Uterus (tissue), 4 donors: ENCODE data around the gene ADM. TPM values are rescaled to one million over a fixed set of nuclear protein-coding genes. Genes with fewer than 3 reads are reported as not detected.

Experiments
- DNase-seq, 2 donors: peaks; one replicate each; pipeline ENCODE4 v3.0.0-alpha.2; 2019 to 2020
- H3K27ac ChIP-seq, 2 donors: fragments of 200-600 bp; sonication (generic); 1 replicate in 1 of 2; 2 replicates in 1 of 2; pipeline ENCODE4 v1.5.1; 2016 to 2018
- H3K27me3 ChIP-seq, 2 donors: fragments of 200-600 bp; sonication (generic); one replicate each; pipeline ENCODE4 v1.5.1; 2018 to 2019; ENCODE audit warnings: control low read depth in 1 of 2
- H3K36me3 ChIP-seq, 2 donors: fragments of 200-600 bp; sonication (generic); one replicate each; pipeline ENCODE4 v1.5.1; 2019; ENCODE audit warnings: control low read depth in 1 of 2
- H3K4me1 ChIP-seq, 2 donors: fragments of 200-600 bp; sonication (generic); one replicate each; pipeline ENCODE4 v1.5.1; 2018 to 2019; ENCODE audit warnings: control low read depth in 1 of 2
- H3K4me3 ChIP-seq, 2 donors: fragments of 200-600 bp; sonication (generic); 1 replicate in 1 of 2; 2 replicates in 1 of 2; pipeline ENCODE4 v1.5.1; 2018 to 2019; ENCODE audit warnings: mild to moderate bottlenecking in 1 of 2
- H3K9me3 ChIP-seq, 2 donors: fragments of 200-600 bp; sonication (generic); one replicate each; pipeline ENCODE4 v1.5.1; 2019; ENCODE audit warnings: control low read depth in 1 of 2
- CTCF ChIP-seq, 4 experiments: fragments of 200-600 bp in 2 of 4; fragments of 450-650 bp in 2 of 4; sonication (generic) in 2 of 4; IDR thresholded peaks; one replicate each; pipeline ENCODE4 v1.5.1; 2016 to 2019; ENCODE audit warnings: antibody characterized with exemption in 4 of 4, mild to moderate bottlenecking in 2 of 4, moderate library complexity in 1 of 4
- POLR2A ChIP-seq, 2 donors: fragments of 450-650 bp; IDR thresholded peaks; one replicate each; pipeline ENCODE4 v1.6.1; 2016; ENCODE audit warnings: antibody characterized with exemption in 2 of 2, mild to moderate bottlenecking in 1 of 2, moderate library complexity in 1 of 2
- intact Hi-C: fragments of 100-400 bp; cut with DNase I; formaldehyde crosslinking; loops from one replicate; pipeline ENCODE4 v1.15.1; 2023; ENCODE audit warnings: low total_unique reads
- total RNA-seq, 4 donors: library from RNA; depleted of rRNA in 3 of 4; stranded (reverse); fragments of >200 nt in 3 of 4; gene quantifications; one replicate each; pipeline versions ENCODE4 v1.1.0 to v1.2.4, GENCODE V29; 2014 to 2023
- donor health status: DM: yes; HTN: yes; CAD: no.

ADM gene
- total RNA-seq, 4 donors from 2014 or later, result 27.9 to 151 (median 47.2) TPM

GRCh38 chr11:10310301-10310841 is 5.5 kb downstream of the ADM start:
- Histone ChIP-seq H3K36me3 (no peaks in the 10 kb centered on the region), H3K27me3 (no peaks in the 10 kb centered on the region), H3K4me3 (no peak overlapping the region), H3K4me1 (no peaks in the 10 kb centered on the region), H3K9me3 (no peaks in the 10 kb centered on the region), H3K27ac (peak overlapping the region in 1 of 2 donors; percentile 95)
- DNase-seq, result no peak
- intact Hi-C loops, result no loop called here
- TF ChIP-seq POLR2A (IDR thresholded peaks at IDR 0.05), result no peak
- peak in 1 of 4 experiments; percentile 14 for TF ChIP-seq CTCF (IDR thresholded peaks at IDR 0.05)

GRCh38 chr11:10311802-10312201 is 6.9 kb downstream of the ADM start:
- H3K36me3 ChIP-seq, result no peaks in the 10 kb centered on the region
- TF ChIP-seq CTCF (IDR thresholded peaks at IDR 0.05) (no peak), POLR2A (IDR thresholded peaks at IDR 0.05) (no peak)
- H3K4me1 ChIP-seq, result no peaks in the 10 kb centered on the region
- H3K27ac ChIP-seq, result no peak overlapping the region
- no peak overlapping the region for H3K4me3 ChIP-seq
- no peaks in the 10 kb centered on the region for H3K27me3 ChIP-seq
- intact Hi-C loops, result no loop called here
- no peak for DNase-seq
- no peaks in the 10 kb centered on the region for H3K9me3 ChIP-seq

GRCh38 chr11:10314199-10315072 is 9.6 kb downstream of the ADM start:
- no peak for TF ChIP-seq POLR2A (IDR thresholded peaks at IDR 0.05)
- H3K4me3 ChIP-seq, result no peak overlapping the region
- no peak overlapping the region for H3K27ac ChIP-seq
- H3K36me3 ChIP-seq, result no peaks in the 10 kb centered on the region
- H3K27me3 ChIP-seq, result no peaks in the 10 kb centered on the region
- intact Hi-C loops, result no loop called here
- DNase-seq, result no peak
- H3K9me3 ChIP-seq, result no peaks in the 10 kb centered on the region
- no peaks in the 10 kb centered on the region for H3K4me1 ChIP-seq

- Histone ChIP-seq H3K9me3 (no peaks in the 10 kb centered on the region), H3K36me3 (no peaks in the 10 kb centered on the region), H3K4me3 (no peak overlapping the region), H3K27ac (no peak overlapping the region), H3K27me3 (no peaks in the 10 kb centered on the region), H3K4me1 (no peaks in the 10 kb centered on the region)
- intact Hi-C loops, result no loop called here
- no peak for DNase-seq
- TF ChIP-seq POLR2A (IDR thresholded peaks at IDR 0.05), result no peak
- TF ChIP-seq CTCF (IDR thresholded peaks at IDR 0.05), result no peak
Measured at GRCh38 chr11:10315083-10315482, 10.2 kb downstream of the ADM start.

- no peak overlapping the region for H3K4me3 ChIP-seq
- peak overlapping the region in 1 of 2 donors; percentile 23 for H3K27ac ChIP-seq
- TF ChIP-seq POLR2A (IDR thresholded peaks at IDR 0.05) (no peak), CTCF (IDR thresholded peaks at IDR 0.05) (no peak)
- no peaks in the 10 kb centered on the region for H3K9me3 ChIP-seq
- intact Hi-C loops, result no loop called here
- no peaks in the 10 kb centered on the region for H3K27me3 ChIP-seq
- no peak for DNase-seq
- no peaks in the 10 kb centered on the region for H3K36me3 ChIP-seq
- H3K4me1 ChIP-seq, result no peaks in the 10 kb centered on the region
Measured at GRCh38 chr11:10317151-10317755, 12.4 kb downstream of the ADM start.
